Fibroblast of pulmonary artery (primary cell): ENCODE data around the gene SH3TC2.

Experiments
- DNase-seq: peaks from one replicate; pipeline ENCODE4 v3.0.0-alpha.2; 2010; ENCODE audit warnings: low read depth
- H3K4me3 ChIP-seq: replicated peaks from 2 replicates; pipeline ENCODE4 v1.5.1; 2011; ENCODE audit warnings: low read depth, mild to moderate bottlenecking, control low read depth, low read length, moderate library complexity
- TF ChIP-seq, protein P1 (sequence below): IDR thresholded peaks from 2 replicates; pipeline ENCODE4 v1.5.1; 2011; ENCODE audit warnings: mild to moderate bottlenecking, control low read depth, low read length, inconsistent platforms; ENCODE audit errors: missing control alignments

SH3TC2 gene

DNA sequence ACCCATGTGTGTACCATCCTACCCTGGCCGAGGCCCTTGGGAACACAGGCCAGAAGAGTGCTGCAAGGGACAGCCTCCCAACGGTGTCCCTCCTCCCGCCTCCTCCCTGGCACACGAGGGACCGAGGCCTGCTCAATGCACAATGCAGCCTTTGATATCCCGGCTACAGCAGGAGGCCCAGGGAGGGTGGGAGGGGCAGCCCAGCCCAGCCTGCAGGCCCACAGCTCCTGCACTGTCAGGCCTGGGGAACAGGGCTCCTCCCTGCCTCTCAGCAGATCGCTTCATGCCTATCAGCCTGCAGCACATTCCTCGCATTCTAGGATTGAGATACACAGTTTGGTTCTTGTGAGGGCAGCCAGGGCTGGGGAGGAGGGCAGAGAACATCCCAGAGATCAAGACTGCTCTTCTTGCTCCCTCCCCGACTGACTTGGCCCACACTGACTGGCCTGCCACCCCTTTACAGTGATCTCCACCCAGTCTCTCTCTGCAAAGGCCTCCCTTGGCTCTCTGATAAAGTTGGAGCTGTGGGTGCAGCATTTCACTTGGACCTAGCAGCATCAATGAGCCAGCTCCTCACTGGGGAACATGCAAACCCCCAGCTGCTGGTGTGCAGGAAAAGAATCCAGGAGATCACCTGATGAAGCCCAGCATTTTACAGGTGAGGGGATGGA is at the start of gene SH3TC2:
Gene SH3TC2 (minus strand): TSS at position 46 of the 671 bp plus-strand sequence. CDS start 40 bp downstream, at position 6.
- DNase-seq: peak; percentile 68
- TF ChIP-seq, protein P1, sequence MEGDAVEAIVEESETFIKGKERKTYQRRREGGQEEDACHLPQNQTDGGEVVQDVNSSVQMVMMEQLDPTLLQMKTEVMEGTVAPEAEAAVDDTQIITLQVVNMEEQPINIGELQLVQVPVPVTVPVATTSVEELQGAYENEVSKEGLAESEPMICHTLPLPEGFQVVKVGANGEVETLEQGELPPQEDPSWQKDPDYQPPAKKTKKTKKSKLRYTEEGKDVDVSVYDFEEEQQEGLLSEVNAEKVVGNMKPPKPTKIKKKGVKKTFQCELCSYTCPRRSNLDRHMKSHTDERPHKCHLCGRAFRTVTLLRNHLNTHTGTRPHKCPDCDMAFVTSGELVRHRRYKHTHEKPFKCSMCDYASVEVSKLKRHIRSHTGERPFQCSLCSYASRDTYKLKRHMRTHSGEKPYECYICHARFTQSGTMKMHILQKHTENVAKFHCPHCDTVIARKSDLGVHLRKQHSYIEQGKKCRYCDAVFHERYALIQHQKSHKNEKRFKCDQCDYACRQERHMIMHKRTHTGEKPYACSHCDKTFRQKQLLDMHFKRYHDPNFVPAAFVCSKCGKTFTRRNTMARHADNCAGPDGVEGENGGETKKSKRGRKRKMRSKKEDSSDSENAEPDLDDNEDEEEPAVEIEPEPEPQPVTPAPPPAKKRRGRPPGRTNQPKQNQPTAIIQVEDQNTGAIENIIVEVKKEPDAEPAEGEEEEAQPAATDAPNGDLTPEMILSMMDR: no peak
- H3K4me3 ChIP-seq: no peak within 1 kb of the TSS

DNA sequence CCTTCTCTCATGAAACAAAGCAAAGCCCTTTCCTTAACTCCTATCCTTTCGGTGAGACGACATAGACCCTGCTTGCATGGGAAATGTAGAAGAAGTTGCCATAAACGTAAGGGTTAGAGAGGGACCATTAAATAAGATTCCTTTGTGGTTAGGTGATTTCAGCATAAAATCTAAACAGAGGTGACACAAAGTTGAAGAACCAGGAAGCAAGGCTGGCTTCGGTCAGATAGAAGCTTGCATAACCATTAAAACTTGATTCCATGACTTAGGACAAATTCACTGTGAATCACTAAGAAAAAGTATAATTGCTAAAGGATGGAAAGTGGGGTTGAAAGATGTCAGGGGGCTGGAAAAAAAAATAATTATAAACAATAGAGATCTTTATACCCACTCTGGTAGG is 47.5 kb upstream of the SH3TC2 start:
- TF ChIP-seq, protein P1: no peak
- no peak overlapping the region for H3K4me3 ChIP-seq
- no peak for DNase-seq

DNA sequence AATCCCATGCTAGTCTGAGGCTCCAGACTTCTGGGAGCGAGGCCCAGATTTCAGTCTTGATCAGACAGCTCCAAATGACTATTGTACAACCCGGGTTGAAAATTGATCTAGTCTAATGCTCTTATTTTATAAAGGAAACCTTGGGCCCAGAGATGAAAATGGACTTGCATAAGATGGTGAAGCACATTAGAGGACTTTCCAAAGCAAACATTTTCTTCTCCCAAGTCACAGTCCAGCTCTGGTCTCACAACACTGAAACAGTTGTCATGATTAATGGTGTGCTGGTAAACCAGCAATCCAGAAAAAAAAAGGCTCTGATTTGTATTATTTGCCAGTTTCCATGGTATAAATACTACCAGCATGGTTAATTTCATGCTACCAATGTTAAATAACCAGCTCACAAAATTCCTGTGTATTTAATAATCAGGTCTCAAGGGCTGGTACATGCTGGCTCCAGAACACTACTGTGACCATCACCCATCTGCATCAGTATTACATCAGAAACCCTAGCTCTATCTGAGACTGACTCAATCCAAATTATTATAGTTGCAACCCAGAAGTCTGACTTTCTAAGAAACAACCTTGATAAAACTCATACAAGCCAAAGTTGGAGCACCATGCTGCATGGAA is 45.9 kb upstream of the SH3TC2 start:
- DNase-seq: no peak
- H3K4me3 ChIP-seq: no peak overlapping the region
- TF ChIP-seq, protein P1: no peak

DNA sequence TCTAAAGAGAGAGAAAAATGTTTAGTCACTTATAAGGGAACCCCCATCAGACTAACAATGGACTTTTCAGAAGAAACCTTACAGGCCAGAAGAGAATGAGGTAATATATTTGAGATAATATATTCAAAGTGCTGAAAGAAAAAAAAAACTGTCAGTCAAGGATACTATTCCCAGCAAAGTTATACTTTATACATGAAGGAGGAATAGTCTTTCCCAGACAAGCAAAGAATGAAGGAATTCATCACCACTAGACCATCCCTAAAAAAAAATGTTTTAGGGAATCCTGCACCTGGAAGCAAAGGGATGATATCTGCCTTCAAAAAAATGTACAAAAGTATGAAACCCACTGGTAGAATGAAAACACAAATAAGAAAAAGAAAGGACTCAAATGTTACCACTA is 37.5 kb upstream of the SH3TC2 start:
- TF ChIP-seq, protein P1: no peak
- DNase-seq: no peak
- H3K4me3 ChIP-seq: no peak overlapping the region

DNA sequence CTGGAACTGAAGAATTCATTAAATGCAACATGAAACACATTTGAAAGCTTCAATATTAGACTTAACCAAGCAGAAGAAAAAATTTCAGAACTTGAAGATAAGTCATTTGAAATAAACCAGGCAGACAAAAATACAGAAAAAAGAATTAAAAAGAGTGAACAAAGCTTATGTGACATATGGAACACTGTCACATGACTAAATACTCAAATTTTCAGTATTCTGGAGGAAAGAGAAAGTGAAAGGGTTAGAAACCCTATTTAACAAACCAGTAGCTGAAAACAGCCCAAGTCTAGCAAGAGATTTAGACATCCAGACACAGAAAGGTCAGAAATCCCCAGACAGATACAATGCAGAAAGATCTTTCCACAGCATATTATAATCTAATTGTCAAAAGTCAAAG is 37.1 kb upstream of the SH3TC2 start:
- TF ChIP-seq, protein P1: no peak
- no peak overlapping the region for H3K4me3 ChIP-seq
- no peak for DNase-seq

DNA sequence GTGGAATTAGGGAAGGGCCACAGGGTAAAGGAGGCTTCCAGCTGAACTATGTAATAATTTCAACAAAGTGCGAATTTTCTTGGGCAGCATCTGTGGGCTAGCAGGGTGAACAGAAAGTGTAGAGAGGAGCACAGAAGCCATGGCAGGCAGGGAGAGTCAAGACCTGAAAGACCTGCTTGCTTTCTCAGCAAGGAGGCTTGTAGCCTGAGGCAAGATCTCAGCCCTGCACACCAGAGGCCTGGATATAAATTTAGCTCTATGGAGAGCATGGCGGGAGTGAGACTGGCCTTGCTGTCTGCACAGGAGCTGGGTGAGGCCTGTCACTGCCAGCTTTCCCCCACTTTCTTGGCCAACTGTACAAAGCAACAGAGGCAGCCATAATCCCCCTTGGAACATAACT is 32.1 kb upstream of the SH3TC2 start:
- no peak overlapping the region for H3K4me3 ChIP-seq
- TF ChIP-seq, protein P1: no peak
- DNase-seq: no peak

DNA sequence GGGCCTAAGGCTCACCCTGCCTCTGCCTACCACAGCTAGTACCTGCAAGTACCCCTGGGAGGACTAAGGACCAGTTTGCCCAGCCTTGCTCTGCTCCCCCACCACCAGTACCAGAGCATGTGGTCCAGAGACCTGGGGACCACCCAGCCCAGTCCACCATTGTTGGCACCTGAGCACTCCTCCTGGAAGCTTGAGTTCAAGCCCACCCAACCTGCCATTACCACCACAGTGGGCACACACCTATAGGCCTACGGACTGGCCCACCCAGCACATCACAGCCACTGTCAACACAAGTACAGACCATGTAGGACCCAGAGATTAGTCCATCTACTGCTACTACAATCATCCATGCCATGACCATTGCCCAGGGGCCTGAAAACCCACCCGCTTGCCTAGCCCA is 30.8 kb upstream of the SH3TC2 start:
- H3K4me3 ChIP-seq: no peak overlapping the region
- TF ChIP-seq, protein P1: no peak
- DNase-seq: no peak
